VCaP (cell line): ENCODE data around the gene DNAH9.

Experiments used
- H3K27ac ChIP-seq: fragments of 450-650 bp; 2 replicates; pipeline ENCODE4 v1.5.1; 2017
- CTCF ChIP-seq: fragments of 450-650 bp; conservative IDR thresholded peaks from 2 replicates; pipeline ENCODE4 v1.5.1; 2017; ENCODE audit warnings: mild to moderate bottlenecking, moderate library complexity

Gene DNAH9

GRCh38 chr17:11786711-11787438, 188.6 kb downstream of the DNAH9 start:
- no peak overlapping the region for H3K27ac ChIP-seq
- TF ChIP-seq CTCF, result no peak

GRCh38 chr17:11795906-11796305, 197.6 kb downstream of the DNAH9 start:
- TF ChIP-seq CTCF, result no peak

GRCh38 chr17:11797803-11798202, 199.5 kb downstream of the DNAH9 start:
- no peak for TF ChIP-seq CTCF
- no peak overlapping the region for H3K27ac ChIP-seq

More at GRCh38 chr17:11795906-11796305, 197.6 kb downstream of the DNAH9 start:
- H3K27ac ChIP-seq, result no peak overlapping the region

- no peak overlapping the region for H3K27ac ChIP-seq
- TF ChIP-seq CTCF, result no peak
These were observed 205.1 kb downstream of the DNAH9 start for GRCh38 chr17:11803231-11803969.

GRCh38 chr17:11805138-11805537, 206.9 kb downstream of the DNAH9 start:
- H3K27ac ChIP-seq, result no peak overlapping the region
- TF ChIP-seq CTCF, result no peak

GRCh38 chr17:11805952-11806351, 207.7 kb downstream of the DNAH9 start:
- no peak overlapping the region for H3K27ac ChIP-seq
- TF ChIP-seq CTCF, result no peak

- H3K27ac ChIP-seq, result no peak overlapping the region
- TF ChIP-seq CTCF, result no peak
These were observed 209.3 kb downstream of the DNAH9 start for GRCh38 chr17:11807606-11808005.
